Loucy (cell line): Measurements from ENCODE around the gene OTOP3.

Source experiments
- CTCF ChIP-seq: fragments of 200-600 bp; sonication (generic); conservative IDR thresholded peaks from 2 replicates; pipeline ENCODE4 v1.5.1; 2014; ENCODE audit warnings: mild to moderate bottlenecking, antibody characterized with exemption, low read length
- EZH2phosphoT487 ChIP-seq: fragments of 200-600 bp; IDR thresholded peaks from 2 replicates; pipeline ENCODE4 v1.6.1; 2018; ENCODE audit warnings: antibody characterized with exemption, mild to moderate bottlenecking, moderate library complexity, borderline replicate concordance

- TF ChIP-seq CTCF (no peak), EZH2phosphoT487 (no peak)
Observed at GRCh38 chr17:74900208-74900607, 35.5 kb upstream of the OTOP3 start.
